PC-3 (cell line): ENCODE data around the gene ZNF146. TPM values are rescaled to one million over a fixed set of nuclear protein-coding genes. Genes with fewer than 3 reads are reported as not detected.

Source experiments
- ATAC-seq: fragments of 200-7000 bp; cut with Tn5 transposase; 2 replicates; pipeline ENCODE4 v1.9.1; 2020; ENCODE audit warnings: mild to moderate bottlenecking, moderate library complexity
- BruUV-seq: library from RNA; stranded (reverse); fragments of 400-500 nt; replicated peaks from 2 replicates; lab custom pipeline; 2021; lab: Mats Ljungman, UMichigan
- CTCF ChIA-PET: fragments of 300-600 bp; sonication (Branson Sonifier 250); formaldehyde crosslinking; loops from one replicate; lab custom pipeline; 2022; ENCODE audit warnings: antibody characterized with exemption; lab: Charles Lee
- POLR2A ChIA-PET: fragments of 300-600 bp; sonication (Branson Sonifier 250); formaldehyde crosslinking; loops from one replicate; lab custom pipeline; 2022; ENCODE audit warnings: antibody characterized with exemption; ENCODE audit not compliant: unreplicated experiment; lab: Charles Lee
- DNase-seq: peaks from one replicate; pipeline ENCODE4 v3.0.0-alpha.2; 2015
- H2AFZ ChIP-seq: fragments of 300-600 bp; sonication (generic); 2 replicates; pipeline ENCODE4 v1.6.0; 2016; ENCODE audit warnings: antibody characterized with exemption, low read length
- H3F3A ChIP-seq: fragments of 300-600 bp; sonication (generic); one replicate; pipeline ENCODE4 v1.6.0; 2017; ENCODE audit warnings: antibody characterized with exemption, low read length, control low read depth, mild to moderate bottlenecking; ENCODE audit not compliant: unreplicated experiment
- H3K27ac ChIP-seq: fragments of 300-600 bp; sonication (generic); 2 replicates; pipeline ENCODE4 v1.5.1; 2016; ENCODE audit warnings: mild to moderate bottlenecking, low read length
- H3K27me3 ChIP-seq: fragments of 300-600 bp; sonication (generic); 2 replicates; pipeline ENCODE4 v1.6.1; 2016; ENCODE audit warnings: low read length, mixed read lengths
- H3K36me3 ChIP-seq: fragments of 300-600 bp; sonication (generic); 2 replicates; pipeline ENCODE4 v1.6.1; 2016; ENCODE audit warnings: low read depth, mixed run types, low read length, mixed read lengths
- H3K4me1 ChIP-seq: fragments of 300-600 bp; sonication (generic); 2 replicates; pipeline ENCODE4 v1.5.1; 2016; ENCODE audit warnings: low read length; ENCODE audit not compliant: insufficient read depth
- H3K4me2 ChIP-seq: fragments of 300-600 bp; sonication (generic); 2 replicates; pipeline ENCODE4 v1.6.0; 2016; ENCODE audit warnings: low read length
- H3K4me3 ChIP-seq: fragments of 300-600 bp; sonication (generic); 2 replicates; pipeline ENCODE4 v1.5.1; 2016; ENCODE audit warnings: mild to moderate bottlenecking, low read length, mixed read lengths
- H3K79me2 ChIP-seq: fragments of 300-600 bp; sonication (generic); 2 replicates; pipeline ENCODE4 v1.6.1; 2017; ENCODE audit warnings: low read length, mixed read lengths
- H3K9ac ChIP-seq: fragments of 300-600 bp; sonication (generic); 2 replicates; pipeline ENCODE4 v1.6.0; 2016; ENCODE audit warnings: mild to moderate bottlenecking, low read length
- H3K9me2 ChIP-seq: fragments of 300-600 bp; sonication (generic); replicated peaks from 2 replicates; pipeline ENCODE4 v1.6.1; 2016; ENCODE audit warnings: mixed run types, low read length, mixed read lengths
- H3K9me3 ChIP-seq: fragments of 300-600 bp; sonication (generic); 2 replicates; pipeline ENCODE4 v1.6.1; 2016; ENCODE audit warnings: low read length, mixed read lengths
- H4K20me1 ChIP-seq: fragments of 300-600 bp; sonication (generic); 2 replicates; pipeline ENCODE4 v1.6.1; 2016; ENCODE audit warnings: low read length, mixed read lengths
- CTCF ChIP-seq: fragments of 300-600 bp; sonication (generic); conservative IDR thresholded peaks from 2 replicates; pipeline ENCODE4 v1.5.1; 2017; ENCODE audit warnings: antibody characterized with exemption, low read depth, mild to moderate bottlenecking, low read length
- EZH2 ChIP-seq: fragments of 300-600 bp; sonication (generic); IDR thresholded peaks from one replicate; pipeline ENCODE4 v1.6.1; 2017; ENCODE audit warnings: antibody characterized with exemption, mild to moderate bottlenecking, low read length; ENCODE audit not compliant: unreplicated experiment
- EZH2phosphoT487 ChIP-seq: fragments of 300-600 bp; sonication (generic); IDR thresholded peaks from 2 replicates; pipeline ENCODE4 v1.6.1; 2018; ENCODE audit warnings: mild to moderate bottlenecking, antibody characterized with exemption, low read length, borderline replicate concordance
- intact Hi-C: fragments of 100-400 bp; cut with micrococcal nuclease; formaldehyde crosslinking; loops from 2 replicates; pipeline ENCODE4 v1.9.0; 2023
- total RNA-seq: library from RNA; depleted of rRNA; stranded (reverse); fragments of >200 nt; gene quantifications from 2 replicates; pipeline ENCODE4 v1.2.3, GENCODE V29; 2014

ZNF146 gene
- total RNA-seq, 1 experiment from 2014 or later, result 78.4 TPM

GRCh38 chr19:36207605-36208252 lies 7.2 kb upstream of the ZNF146 start:
- Histone ChIP-seq H3K27me3 (no peaks in the 10 kb centered on the region), H3F3A (no peaks in the 10 kb centered on the region), H3K4me3 (no peak overlapping the region), H3K9me3 (no peaks in the 10 kb centered on the region), H4K20me1 (no peaks in the 10 kb centered on the region), H3K4me2 (no peak overlapping the region), H2AFZ (no peak overlapping the region), H3K36me3 (no peaks in the 10 kb centered on the region), H3K9ac (no peak overlapping the region), H3K4me1 (no peaks in the 10 kb centered on the region), H3K27ac (no peak overlapping the region), H3K9me2 (no peaks in the 10 kb centered on the region), H3K79me2 (no peaks in the 10 kb centered on the region)
- ChIA-PET POLR2A (no interaction called here), CTCF (no interaction called here)
- no TSS peak for BruUV-seq
- intact Hi-C loops, result no loop called here
- DNase-seq, result no peak
- TF ChIP-seq EZH2phosphoT487, result no peak
- no peak for TF ChIP-seq CTCF
- TF ChIP-seq EZH2, result no peak
- no peak for ATAC-seq

GRCh38 chr19:36209372-36209771 lies 5.5 kb upstream of the ZNF146 start:
- H3K4me1 ChIP-seq, result peaks cover 5% of the 10 kb centered on the region
- no peak overlapping the region for H3K4me2 ChIP-seq
- H3K79me2 ChIP-seq, result peaks cover 8% of the 10 kb centered on the region
- H3F3A ChIP-seq, result no peaks in the 10 kb centered on the region
- no peaks in the 10 kb centered on the region for H3K9me2 ChIP-seq
- intact Hi-C loops, result no loop called here
- H3K9me3 ChIP-seq, result no peaks in the 10 kb centered on the region
- ATAC-seq, result no peak
- no peak for DNase-seq
- CTCF ChIA-PET, result no interaction called here
- H3K36me3 ChIP-seq, result no peaks in the 10 kb centered on the region
- no peak overlapping the region for H3K4me3 ChIP-seq
- no peaks in the 10 kb centered on the region for H3K27me3 ChIP-seq
- POLR2A ChIA-PET, result no interaction called here
- no peaks in the 10 kb centered on the region for H4K20me1 ChIP-seq
- no peak overlapping the region for H2AFZ ChIP-seq
- BruUV-seq, result no TSS peak
- no peak overlapping the region for H3K9ac ChIP-seq
- H3K27ac ChIP-seq, result no peak overlapping the region
- TF ChIP-seq EZH2 (no peak), CTCF (no peak), EZH2phosphoT487 (no peak)

- no peak overlapping the region for H3K4me2 ChIP-seq
- no peaks in the 10 kb centered on the region for H3F3A ChIP-seq
- no peak overlapping the region for H3K9ac ChIP-seq
- intact Hi-C loops, result loop anchor here (10.0 kb wide), 1 partner anchor 474 kb away; the partner anchor contains the start of gene ZNF567
- TF ChIP-seq CTCF (no peak), EZH2phosphoT487 (no peak), EZH2 (no peak)
- no peak overlapping the region for H2AFZ ChIP-seq
- peaks cover 13% of the 10 kb centered on the region for H3K79me2 ChIP-seq
- H3K27me3 ChIP-seq, result no peaks in the 10 kb centered on the region
- no peaks in the 10 kb centered on the region for H3K36me3 ChIP-seq
- BruUV-seq, result no TSS peak
- no peaks in the 10 kb centered on the region for H3K9me2 ChIP-seq
- no peaks in the 10 kb centered on the region for H3K9me3 ChIP-seq
- ChIA-PET POLR2A (no interaction called here), CTCF (no interaction called here)
- no peaks in the 10 kb centered on the region for H4K20me1 ChIP-seq
- H3K4me1 ChIP-seq, result peaks cover 5% of the 10 kb centered on the region
- ATAC-seq (no peak), DNase-seq (no peak)
- no peak overlapping the region for H3K27ac ChIP-seq
- H3K4me3 ChIP-seq, result no peak overlapping the region
Observed at GRCh38 chr19:36210497-36210896, 4.4 kb upstream of the ZNF146 start.
